ENCODE results near the gene HEATR5A.

HEATR5A gene

GRCh38 chr14:31414190-31414833 lies 6.0 kb downstream of the HEATR5A start:
- no peak overlapping the region for H3K4me3 ChIP-seq (ENCODE audit: low read depth, low read length)
- DNase-seq (ENCODE audit: low read depth) = no peak
- TF ChIP-seq CTCF (IDR thresholded peaks at IDR 0.05; ENCODE audit: low read depth, low read length, missing control alignments) = no peak

GRCh38 chr14:31411218-31411727 lies 9.1 kb downstream of the HEATR5A start:
- TF ChIP-seq CTCF (IDR thresholded peaks at IDR 0.05; ENCODE audit: low read depth, low read length, missing control alignments) = no peak
- H3K4me3 ChIP-seq (ENCODE audit: low read depth, low read length) = no peak overlapping the region
- DNase-seq (ENCODE audit: low read depth) = no peak

- H3K4me3 ChIP-seq (ENCODE audit: low read depth, low read length) = no peak overlapping the region
- TF ChIP-seq CTCF (IDR thresholded peaks at IDR 0.05; ENCODE audit: low read depth, low read length, missing control alignments) = no peak
- DNase-seq (ENCODE audit: low read depth) = no peak
Observed at GRCh38 chr14:31410048-31410650, 10.2 kb downstream of the HEATR5A start.

DNA sequence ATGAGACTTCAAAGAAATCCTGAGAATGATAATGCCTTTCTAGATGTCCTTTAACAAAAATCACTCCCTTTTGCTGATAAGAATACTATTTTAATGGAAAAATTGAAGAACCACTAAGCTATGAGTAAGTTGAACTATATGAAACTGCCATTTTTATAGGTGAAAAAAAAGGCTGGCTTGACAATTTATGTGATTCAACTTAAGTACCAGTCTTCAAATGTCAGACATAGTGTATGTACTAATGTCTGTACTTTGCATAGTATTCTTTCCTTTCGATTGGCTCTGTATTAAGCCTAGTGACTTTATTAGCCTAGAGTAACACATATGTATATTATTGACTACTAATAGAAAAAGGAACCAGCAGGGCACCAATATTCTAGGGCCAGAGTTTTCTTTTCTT lies 11.9 kb downstream of the HEATR5A start:
- H3K4me3 ChIP-seq (ENCODE audit: low read depth, low read length) = no peak overlapping the region
- no peak for TF ChIP-seq CTCF (IDR thresholded peaks at IDR 0.05; ENCODE audit: low read depth, low read length, missing control alignments)
- DNase-seq (ENCODE audit: low read depth) = no peak

DNA sequence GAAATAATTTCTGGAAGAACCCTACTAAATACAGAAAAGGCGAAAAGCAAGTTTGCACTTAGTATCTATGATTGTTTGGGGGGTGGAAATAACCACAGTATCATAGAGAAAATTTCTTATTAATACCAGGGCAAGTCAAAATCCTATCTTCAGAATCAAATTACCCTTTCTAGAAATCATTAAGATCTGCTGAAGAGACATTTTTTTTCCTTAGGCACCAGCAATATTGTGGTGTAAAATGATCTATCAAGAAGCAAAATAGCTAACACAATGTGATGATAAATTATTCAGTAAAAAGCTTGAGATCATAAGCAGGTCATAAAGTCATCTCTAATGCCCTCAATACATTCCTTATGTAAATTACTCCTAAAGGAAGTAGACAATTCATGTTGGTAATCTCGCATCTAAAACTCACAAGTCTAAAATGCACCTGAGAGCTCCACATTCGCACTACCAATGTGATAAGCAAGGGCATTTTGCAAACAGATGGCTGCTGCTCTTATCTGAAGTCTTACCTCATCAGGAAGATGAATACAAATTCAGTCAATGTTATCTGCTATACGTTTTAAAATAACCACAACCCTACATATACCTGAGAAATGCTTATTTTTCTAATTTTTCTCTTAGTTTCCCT lies 14.6 kb downstream of the HEATR5A start:
- no peak for TF ChIP-seq CTCF (IDR thresholded peaks at IDR 0.05; ENCODE audit: low read depth, low read length, missing control alignments)
- H3K4me3 ChIP-seq (ENCODE audit: low read depth, low read length) = no peak overlapping the region
- DNase-seq (ENCODE audit: low read depth) = no peak

DNA sequence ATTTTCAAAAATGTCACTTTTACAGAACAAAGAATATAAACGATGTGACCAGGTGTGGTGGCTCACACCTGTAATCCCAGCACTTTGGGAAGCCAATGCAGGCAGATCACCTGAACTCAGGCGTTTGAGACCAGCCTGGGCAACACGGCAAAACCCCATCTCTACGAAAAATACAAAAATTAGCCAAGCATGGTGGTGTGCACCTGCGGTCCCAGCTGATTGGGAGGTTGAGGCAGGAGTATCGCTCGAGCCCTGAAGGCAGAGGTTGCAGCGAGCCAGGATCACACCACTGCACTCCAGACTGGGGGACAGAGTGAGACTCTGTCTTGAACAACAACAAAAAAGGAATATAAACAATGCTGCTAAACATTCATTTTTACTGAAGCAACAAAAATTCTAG lies 15.2 kb downstream of the HEATR5A start:
- TF ChIP-seq CTCF (IDR thresholded peaks at IDR 0.05; ENCODE audit: low read depth, low read length, missing control alignments) = no peak
- no peak for DNase-seq (ENCODE audit: low read depth)
- no peak overlapping the region for H3K4me3 ChIP-seq (ENCODE audit: low read depth, low read length)
